NT2/D1 (cell line): ENCODE measurements around the gene DYNC1LI1.

ENCODE experiments used
- DNase-seq: peaks from one replicate; pipeline ENCODE4 v3.0.0-alpha.2; 2011; ENCODE audit warnings: low read depth, low spot score
- H3K27me3 ChIP-seq: 2 replicates; pipeline ENCODE4 v1.6.0; 2011; ENCODE audit warnings: mild to moderate bottlenecking; ENCODE audit not compliant: insufficient read length, insufficient read depth
- H3K36me3 ChIP-seq: 2 replicates; pipeline ENCODE4 v1.6.1; 2011; ENCODE audit warnings: mild to moderate bottlenecking, low read length, mixed read lengths; ENCODE audit not compliant: insufficient read depth, insufficient read length
- H3K4me1 ChIP-seq: 2 replicates; pipeline ENCODE4 v1.5.1; 2011; ENCODE audit not compliant: insufficient read depth, insufficient read length
- H3K4me3 ChIP-seq: 2 replicates; pipeline ENCODE4 v1.5.1; 2011; ENCODE audit warnings: low read depth; ENCODE audit not compliant: insufficient read length
- H3K9ac ChIP-seq: 2 replicates; pipeline ENCODE4 v1.6.0; 2011; ENCODE audit warnings: low read depth; ENCODE audit not compliant: insufficient read length
- H3K9me3 ChIP-seq: 2 replicates; pipeline ENCODE4 v1.5.1; 2011; ENCODE audit warnings: mild to moderate bottlenecking, low read length; ENCODE audit not compliant: insufficient read depth
- SUZ12 ChIP-seq: IDR thresholded peaks from 2 replicates; pipeline ENCODE4 v1.6.1; 2011; ENCODE audit not compliant: insufficient read length, insufficient read depth; ENCODE audit errors: extremely low read depth
- YY1 ChIP-seq: IDR thresholded peaks from 2 replicates; pipeline ENCODE4 v1.6.1; 2011; ENCODE audit not compliant: insufficient read length, insufficient read depth
- ZNF274 ChIP-seq: IDR thresholded peaks from 2 replicates; pipeline ENCODE4 v1.6.1; 2011; ENCODE audit warnings: mild to moderate bottlenecking, low read depth, low read length

The DYNC1LI1 gene

GRCh38 chr3:32552013-32552412 lies 18.6 kb downstream of the DYNC1LI1 start:
- Histone ChIP-seq H3K4me3 (no peak overlapping the region), H3K4me1 (no peaks in the 10 kb centered on the region), H3K36me3 (peaks cover 8% of the 10 kb centered on the region), H3K9me3 (no peaks in the 10 kb centered on the region), H3K27me3 (no peaks in the 10 kb centered on the region), H3K9ac (no peak overlapping the region)
- no peak for DNase-seq
- TF ChIP-seq ZNF274, result no peak
- TF ChIP-seq YY1, result no peak
- TF ChIP-seq SUZ12, result no peak

GRCh38 chr3:32551496-32551895 lies 19.2 kb downstream of the DYNC1LI1 start:
- Histone ChIP-seq H3K27me3 (no peaks in the 10 kb centered on the region), H3K9me3 (no peaks in the 10 kb centered on the region), H3K9ac (no peak overlapping the region), H3K4me1 (no peaks in the 10 kb centered on the region), H3K36me3 (peaks cover 10% of the 10 kb centered on the region), H3K4me3 (no peak overlapping the region)
- DNase-seq, result no peak
- no peak for TF ChIP-seq ZNF274
- no peak for TF ChIP-seq SUZ12
- TF ChIP-seq YY1, result no peak

GRCh38 chr3:32551087-32551486 lies 19.6 kb downstream of the DYNC1LI1 start:
- H3K4me3 ChIP-seq, result no peak overlapping the region
- no peaks in the 10 kb centered on the region for H3K4me1 ChIP-seq
- no peaks in the 10 kb centered on the region for H3K27me3 ChIP-seq
- DNase-seq, result no peak
- peaks cover 6% of the 10 kb centered on the region for H3K36me3 ChIP-seq
- no peak overlapping the region for H3K9ac ChIP-seq
- no peaks in the 10 kb centered on the region for H3K9me3 ChIP-seq
- TF ChIP-seq ZNF274, result no peak
- TF ChIP-seq SUZ12, result no peak
- TF ChIP-seq YY1, result no peak

- Histone ChIP-seq H3K36me3 (peaks cover 25% of the 10 kb centered on the region), H3K4me1 (no peaks in the 10 kb centered on the region), H3K27me3 (no peaks in the 10 kb centered on the region), H3K9ac (no peak overlapping the region), H3K9me3 (no peaks in the 10 kb centered on the region), H3K4me3 (no peak overlapping the region)
- TF ChIP-seq YY1, result no peak
- TF ChIP-seq SUZ12, result no peak
- TF ChIP-seq ZNF274, result no peak
- no peak for DNase-seq
Observed at GRCh38 chr3:32545305-32545704, 25.4 kb downstream of the DYNC1LI1 start.

- Histone ChIP-seq H3K36me3 (peaks cover 29% of the 10 kb centered on the region), H3K27me3 (no peaks in the 10 kb centered on the region), H3K9me3 (no peaks in the 10 kb centered on the region), H3K4me1 (no peaks in the 10 kb centered on the region), H3K9ac (no peak overlapping the region), H3K4me3 (no peak overlapping the region)
- DNase-seq, result no peak
- TF ChIP-seq SUZ12 (no peak), ZNF274 (no peak), YY1 (no peak)
Observed at GRCh38 chr3:32544894-32545293, 25.8 kb downstream of the DYNC1LI1 start.

GRCh38 chr3:32542807-32543206 lies 27.9 kb downstream of the DYNC1LI1 start:
- H3K9ac ChIP-seq, result no peak overlapping the region
- no peaks in the 10 kb centered on the region for H3K27me3 ChIP-seq
- no peak overlapping the region for H3K4me3 ChIP-seq
- TF ChIP-seq YY1 (no peak), SUZ12 (no peak), ZNF274 (no peak)
- no peak for DNase-seq
- no peaks in the 10 kb centered on the region for H3K4me1 ChIP-seq
- H3K36me3 ChIP-seq, result peaks cover 33% of the 10 kb centered on the region
- no peaks in the 10 kb centered on the region for H3K9me3 ChIP-seq

GRCh38 chr3:32540899-32541298 lies 29.8 kb downstream of the DYNC1LI1 start:
- H3K4me3 ChIP-seq, result no peak overlapping the region
- no peaks in the 10 kb centered on the region for H3K4me1 ChIP-seq
- H3K9ac ChIP-seq, result no peak overlapping the region
- H3K27me3 ChIP-seq, result no peaks in the 10 kb centered on the region
- no peak for DNase-seq
- no peaks in the 10 kb centered on the region for H3K9me3 ChIP-seq
- no peak for TF ChIP-seq ZNF274
- no peak for TF ChIP-seq SUZ12
- TF ChIP-seq YY1, result no peak
- H3K36me3 ChIP-seq, result peaks cover 42% of the 10 kb centered on the region

- no peak for TF ChIP-seq SUZ12
- no peak for TF ChIP-seq YY1
- no peak for TF ChIP-seq ZNF274
- no peaks in the 10 kb centered on the region for H3K9me3 ChIP-seq
- no peaks in the 10 kb centered on the region for H3K27me3 ChIP-seq
- no peak overlapping the region for H3K9ac ChIP-seq
- peaks cover 68% of the 10 kb centered on the region for H3K36me3 ChIP-seq
- H3K4me1 ChIP-seq, result no peaks in the 10 kb centered on the region
- no peak overlapping the region for H3K4me3 ChIP-seq
- no peak for DNase-seq
Observed at GRCh38 chr3:32532434-32532833, 38.2 kb downstream of the DYNC1LI1 start.
